Activated naive CD8-positive, alpha-beta T cell treated with anti-CD3 and anti-CD28 coated beads, Interleukin-2, amount 10 ng/mL, durations not matched to agents 7 days and 5 days (primary cell): ENCODE data around the gene RIC8A. TPM values are rescaled to one million over a fixed set of nuclear protein-coding genes. Genes with fewer than 3 reads are reported as not detected.

Experiments
- total RNA-seq, 2 experiments: library from RNA; stranded (reverse); gene quantifications; one replicate each; pipeline ENCODE4 v1.2.3, GENCODE V29; 2021

The RIC8A gene
- total RNA-seq, 2 experiments from 2014 or later = 102 to 111 TPM

Other genes starting within 250 kb of the RIC8A start
- gene SCGB1C1, start 14.6 kb upstream of the RIC8A start, total RNA-seq = not detected
- gene BET1L, start 309 bp upstream of the RIC8A start, total RNA-seq = 10 to 100 TPM; 56.9 to 61.9 TPM
- 10 to 100 TPM; 24.3 to 25.2 TPM for gene SIRT3, start 28.6 kb downstream of the RIC8A start, total RNA-seq
- gene PSMD13, start 29.3 kb downstream of the RIC8A start, total RNA-seq = 100 to 1,000 TPM; 130 to 131 TPM
- 10 to 100 TPM; 32.1 to 34.0 TPM for gene NLRP6, start 70.7 kb downstream of the RIC8A start, total RNA-seq
- 100 to 1,000 TPM; 641 to 664 TPM for gene PGGHG, start 81.4 kb downstream of the RIC8A start, total RNA-seq
- gene IFITM5, start 91.8 kb downstream of the RIC8A start, total RNA-seq = not detected
- gene IFITM2, start 100.1 kb downstream of the RIC8A start, total RNA-seq = 1,000 to 10,000 TPM; 1,890 to 1,949 TPM
- 1,000 to 10,000 TPM; 1,182 to 1,374 TPM for gene IFITM1, start 106.3 kb downstream of the RIC8A start, total RNA-seq
- gene IFITM3, start 113.2 kb downstream of the RIC8A start, total RNA-seq = 100 to 1,000 TPM; 258 to 267 TPM
- 1 to 10 TPM; 1.1 TPM for gene B4GALNT4, start 161.8 kb downstream of the RIC8A start, total RNA-seq
- gene PKP3, start 186.5 kb downstream of the RIC8A start, total RNA-seq = under 1 TPM; 0.30 to 0.45 TPM
- 100 to 1,000 TPM; 273 to 276 TPM for gene SIGIRR, start 207.3 kb downstream of the RIC8A start, total RNA-seq
- 100 to 1,000 TPM; 115 to 122 TPM for gene ANO9, start 234.3 kb downstream of the RIC8A start, total RNA-seq
- gene PTDSS2, start 242.6 kb downstream of the RIC8A start, total RNA-seq = 10 to 100 TPM; 27.6 to 27.8 TPM